Esophagus squamous epithelium (tissue), 5 donors: ENCODE results near the gene TRIM37. TPM values are rescaled to one million over a fixed set of nuclear protein-coding genes. Genes with fewer than 3 reads are reported as not detected.

Experiments used
- DNase-seq: peaks from one replicate; lab custom pipeline; 2025; lab: John Stamatoyannopoulos, UW
- H3K27ac ChIP-seq, 4 donors: fragments of 200-600 bp; sonication (generic); one replicate each; pipeline ENCODE4 v1.5.1; 2016 to 2019; ENCODE audit warnings: mild to moderate bottlenecking in 1 of 4
- H3K27me3 ChIP-seq, 4 donors: fragments of 200-600 bp; sonication (generic); 1 replicate in 3 of 4; 2 replicates in 1 of 4; pipeline versions ENCODE4 v1.5.1 to v1.6.0; 2017 to 2021; ENCODE audit warnings: antibody characterized with exemption in 1 of 4
- H3K36me3 ChIP-seq, 3 donors: fragments of 200-600 bp; sonication (generic); one replicate each; pipeline ENCODE4 v1.5.1; 2016 to 2019
- H3K4me1 ChIP-seq, 3 donors: fragments of 200-600 bp; sonication (generic); one replicate each; pipeline ENCODE4 v1.5.1; 2017 to 2019
- H3K4me3 ChIP-seq, 4 donors: fragments of 200-600 bp; sonication (generic); 1 replicate in 3 of 4; 2 replicates in 1 of 4; pipeline ENCODE4 v1.5.1; 2016 to 2019; ENCODE audit warnings: mild to moderate bottlenecking in 2 of 4, moderate library complexity in 1 of 4
- H3K9me3 ChIP-seq, 3 donors: fragments of 200-600 bp; sonication (generic); one replicate each; pipeline ENCODE4 v1.5.1; 2016 to 2019
- POLR2A ChIP-seq, 4 donors: fragments of 450-650 bp; IDR thresholded peaks; one replicate each; pipeline ENCODE4 v1.6.1; 2017; ENCODE audit warnings: antibody characterized with exemption in 4 of 4, mild to moderate bottlenecking in 4 of 4, moderate library complexity in 3 of 4
- WGBS, 2 donors: methylation state at CpG; one replicate each; pipeline ENCODE4 v1.1.5; 2018; 5-methylcytosine and 5-hydroxymethylcytosine counted together
- intact Hi-C: fragments of 100-400 bp; cut with DNase I; formaldehyde crosslinking; loops from one replicate; pipeline ENCODE4 v1.15.0; 2022
- total RNA-seq, 4 donors: library from RNA; depleted of rRNA; stranded (reverse); fragments of >200 nt; gene quantifications; one replicate each; pipeline ENCODE4 v1.1.0, GENCODE V29; 2016
- TF ChIP-seq, protein P1 (sequence below), 6 experiments: fragments of 450-650 bp in 4 of 6; fragments of 200-600 bp in 2 of 6; sonication (generic) in 2 of 6; IDR thresholded peaks; one replicate each; pipeline ENCODE4 v1.5.1; 2016 to 2019; ENCODE audit warnings: antibody characterized with exemption in 6 of 6, mild to moderate bottlenecking in 4 of 6, moderate library complexity in 4 of 6
- donor health status: DM: yes; HTN: yes; CAD: no.

TRIM37 gene
- total RNA-seq, 4 donors from 2014 or later: 6.6 to 19.5 (median 17.1) TPM

DNA sequence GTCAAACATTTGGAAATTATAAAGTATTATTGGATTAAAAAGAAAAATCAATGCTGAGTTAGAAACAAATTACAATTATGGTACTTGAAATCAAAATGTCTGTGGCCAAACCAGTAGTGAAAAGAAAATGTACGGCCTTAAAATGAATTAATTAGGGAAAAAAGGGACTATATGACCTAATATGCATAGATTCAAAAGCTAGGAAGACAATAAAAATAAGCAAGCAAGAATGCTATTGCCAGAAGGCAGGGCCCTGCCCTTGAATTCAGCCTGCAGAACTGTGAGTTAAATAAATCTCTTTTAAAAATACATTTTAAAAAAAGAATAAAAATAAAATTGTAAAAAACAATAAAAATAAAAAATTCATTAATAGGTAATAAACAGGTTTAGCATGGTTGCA lies 88.7 kb downstream of the TRIM37 start:
- H3K9me3 ChIP-seq: no peaks in the 10 kb centered on the region

DNA sequence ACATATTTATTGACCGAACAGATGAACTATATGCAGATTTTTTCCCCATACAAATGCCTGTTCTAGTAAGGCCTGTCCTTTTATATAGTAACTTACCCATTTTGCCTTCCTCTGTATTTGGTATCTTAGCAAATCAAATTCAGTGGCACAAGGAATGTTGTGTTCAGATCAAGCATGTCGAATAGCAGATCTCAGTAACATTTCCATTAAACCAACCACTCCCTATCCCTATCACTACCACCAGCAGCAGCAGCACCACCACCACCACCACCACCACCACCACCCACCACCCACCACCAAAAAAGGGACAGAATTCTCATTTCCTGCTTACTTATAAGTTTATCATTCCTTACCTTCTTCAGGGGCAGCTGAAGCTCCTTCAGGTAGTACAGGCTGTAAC lies 94.7 kb downstream of the TRIM37 start:
- TF ChIP-seq, protein P1, sequence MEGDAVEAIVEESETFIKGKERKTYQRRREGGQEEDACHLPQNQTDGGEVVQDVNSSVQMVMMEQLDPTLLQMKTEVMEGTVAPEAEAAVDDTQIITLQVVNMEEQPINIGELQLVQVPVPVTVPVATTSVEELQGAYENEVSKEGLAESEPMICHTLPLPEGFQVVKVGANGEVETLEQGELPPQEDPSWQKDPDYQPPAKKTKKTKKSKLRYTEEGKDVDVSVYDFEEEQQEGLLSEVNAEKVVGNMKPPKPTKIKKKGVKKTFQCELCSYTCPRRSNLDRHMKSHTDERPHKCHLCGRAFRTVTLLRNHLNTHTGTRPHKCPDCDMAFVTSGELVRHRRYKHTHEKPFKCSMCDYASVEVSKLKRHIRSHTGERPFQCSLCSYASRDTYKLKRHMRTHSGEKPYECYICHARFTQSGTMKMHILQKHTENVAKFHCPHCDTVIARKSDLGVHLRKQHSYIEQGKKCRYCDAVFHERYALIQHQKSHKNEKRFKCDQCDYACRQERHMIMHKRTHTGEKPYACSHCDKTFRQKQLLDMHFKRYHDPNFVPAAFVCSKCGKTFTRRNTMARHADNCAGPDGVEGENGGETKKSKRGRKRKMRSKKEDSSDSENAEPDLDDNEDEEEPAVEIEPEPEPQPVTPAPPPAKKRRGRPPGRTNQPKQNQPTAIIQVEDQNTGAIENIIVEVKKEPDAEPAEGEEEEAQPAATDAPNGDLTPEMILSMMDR (IDR thresholded peaks at IDR 0.05): no peak
- no peak for TF ChIP-seq POLR2A (IDR thresholded peaks at IDR 0.05)
- H3K36me3 ChIP-seq: peaks cover 0 to 94% (median 9%) of the 10 kb centered on the region in 3 donors
- DNase-seq: no peak
- H3K27me3 ChIP-seq: no peaks in the 10 kb centered on the region
- no peaks in the 10 kb centered on the region for H3K9me3 ChIP-seq
- intact Hi-C loops: no loop called here
- H3K27ac ChIP-seq: no peak overlapping the region
- 98 to 99% methylated on average over 2 of the region's 2 CpGs for WGBS, 2 donors
- H3K4me1 ChIP-seq: no peaks in the 10 kb centered on the region
- H3K4me3 ChIP-seq: no peak overlapping the region

More for the DNA sequence above, 88.7 kb downstream of the TRIM37 start:
- H3K4me3 ChIP-seq: no peak overlapping the region
- TF ChIP-seq, protein P1 (IDR thresholded peaks at IDR 0.05): no peak
- TF ChIP-seq POLR2A (IDR thresholded peaks at IDR 0.05): no peak
- 50 to 77% methylated on average over 1 of the region's 1 CpG for WGBS, 2 donors
- no peak for DNase-seq
- peaks cover 0 to 48% (median 0%) of the 10 kb centered on the region in 3 donors for H3K36me3 ChIP-seq
- H3K27ac ChIP-seq: no peak overlapping the region
- H3K27me3 ChIP-seq: no peaks in the 10 kb centered on the region
- intact Hi-C loops: no loop called here
- H3K4me1 ChIP-seq: no peaks in the 10 kb centered on the region

DNA sequence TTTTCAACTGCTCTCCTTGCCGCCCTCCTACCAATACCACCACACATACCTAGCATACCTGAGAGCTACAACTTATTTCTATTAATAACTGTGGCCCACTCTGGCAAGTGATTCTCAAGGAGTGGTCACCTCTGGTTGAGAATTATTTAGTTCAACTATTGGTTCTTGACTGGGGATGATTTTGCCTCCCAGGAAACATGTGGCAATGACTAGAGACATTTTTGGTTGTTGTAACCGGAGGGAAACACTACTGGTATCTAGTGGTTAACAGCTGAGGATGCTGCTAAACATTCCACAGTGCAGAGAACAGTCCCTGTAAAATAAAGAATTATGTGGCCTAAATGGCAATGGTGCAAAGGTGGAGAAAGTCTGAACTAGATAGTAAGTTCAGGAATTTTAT lies 96.7 kb downstream of the TRIM37 start:
- TF ChIP-seq, protein P1 (IDR thresholded peaks at IDR 0.05): no peak
- no peak for TF ChIP-seq POLR2A (IDR thresholded peaks at IDR 0.05)
- intact Hi-C loops: no loop called here
- H3K27me3 ChIP-seq: no peaks in the 10 kb centered on the region
- 86 to 96% methylated on average over 2 of the region's 2 CpGs for WGBS, 2 donors
- H3K4me1 ChIP-seq: no peaks in the 10 kb centered on the region
- H3K4me3 ChIP-seq: no peak overlapping the region
- H3K9me3 ChIP-seq: no peaks in the 10 kb centered on the region
- DNase-seq: no peak
- H3K27ac ChIP-seq: no peak overlapping the region
- H3K36me3 ChIP-seq: peaks cover 0 to 88% (median 9%) of the 10 kb centered on the region in 3 donors

DNA sequence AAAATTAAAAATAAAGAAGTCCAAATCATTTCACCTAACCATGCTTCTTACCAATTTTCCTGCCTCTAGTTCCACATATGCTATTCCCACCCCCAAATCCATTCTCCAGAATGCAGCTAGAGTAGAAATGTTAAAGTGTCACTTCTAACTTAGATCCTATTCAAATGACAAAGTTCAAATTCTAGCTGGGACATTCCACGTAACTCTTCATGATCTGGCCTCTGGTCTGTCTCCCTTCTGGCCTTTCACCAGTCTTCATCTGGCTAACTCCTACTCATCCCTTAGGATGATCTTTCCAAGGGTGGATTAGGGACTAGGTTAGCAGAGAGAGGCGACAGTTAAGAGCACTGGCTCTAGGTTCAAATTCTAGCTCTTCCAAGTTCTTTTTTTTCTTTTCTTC lies 97.9 kb downstream of the TRIM37 start:
- no peak for TF ChIP-seq POLR2A (IDR thresholded peaks at IDR 0.05)
- TF ChIP-seq, protein P1 (IDR thresholded peaks at IDR 0.05): no peak
- Histone ChIP-seq H3K27ac (no peak overlapping the region), H3K4me1 (no peaks in the 10 kb centered on the region), H3K36me3 (peaks cover 0 to 76% (median 9%) of the 10 kb centered on the region in 3 donors), H3K9me3 (no peaks in the 10 kb centered on the region), H3K27me3 (no peaks in the 10 kb centered on the region), H3K4me3 (no peak overlapping the region)
- DNase-seq: no peak
- intact Hi-C loops: loop anchor here (10.0 kb wide), 2 partner anchors 304 to 484 kb away; no protein-coding TSS in a partner anchor
- 94 to 96% methylated on average over 2 of the region's 2 CpGs for WGBS, 2 donors

DNA sequence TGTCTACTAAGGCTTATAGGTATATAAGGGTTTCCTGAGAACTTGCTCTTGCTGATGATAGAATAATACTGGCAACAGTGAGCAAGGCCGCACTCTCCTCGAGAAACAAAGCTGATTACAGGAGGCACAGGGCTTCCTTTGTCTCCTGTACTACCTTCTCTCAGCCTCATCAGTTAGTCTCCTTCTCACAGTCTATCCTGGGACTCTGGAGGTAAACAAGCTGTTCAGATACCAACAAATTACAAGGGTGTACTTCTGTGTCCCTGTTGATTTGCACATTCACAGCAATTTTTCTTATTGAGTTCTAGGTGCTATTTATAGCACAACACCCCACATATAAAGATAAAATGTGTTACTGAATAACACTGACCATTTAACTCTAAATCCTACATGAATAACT lies 98.7 kb downstream of the TRIM37 start:
- 100% methylated on average over 2 of the region's 2 CpGs for WGBS, 2 donors
- DNase-seq: no peak
- H3K27me3 ChIP-seq: no peaks in the 10 kb centered on the region
- H3K4me3 ChIP-seq: no peak overlapping the region
- no peak for TF ChIP-seq POLR2A (IDR thresholded peaks at IDR 0.05)
- TF ChIP-seq, protein P1 (IDR thresholded peaks at IDR 0.05): no peak
- H3K36me3 ChIP-seq: peaks cover 0 to 69% (median 9%) of the 10 kb centered on the region in 3 donors
- H3K27ac ChIP-seq: no peak overlapping the region
- no peaks in the 10 kb centered on the region for H3K4me1 ChIP-seq
- intact Hi-C loops: loop anchor here (10.0 kb wide), 2 partner anchors 303 to 483 kb away; no protein-coding TSS in a partner anchor
- no peaks in the 10 kb centered on the region for H3K9me3 ChIP-seq
